Spleen (tissue), 7 donors: ENCODE data around the gene MFNG.

Source experiments
- POLR2AphosphoS5 ChIP-seq, 3 donors: sonication (generic); formaldehyde crosslinking; IDR thresholded peaks; one replicate each; pipeline ENCODE4 v1.5.1; 2017; ENCODE audit warnings: antibody characterized with exemption in 3 of 3
- TF ChIP-seq, protein P1 (sequence below), 11 experiments: fragments of 200-600 bp in 7 of 11; fragments of 450-650 bp in 4 of 11; sonication (generic) in 4 of 11; IDR thresholded peaks in 8 of 11; conservative IDR thresholded peaks in 3 of 11; 1 replicate in 7 of 11; 2 replicates in 4 of 11; pipeline versions ENCODE4 v1.4.0 to v1.8.0; 2016 to 2021; ENCODE audit warnings: antibody characterized with exemption in 11 of 11, inconsistent platforms in 4 of 11, mild to moderate bottlenecking in 1 of 11
- donor health status: DM: no; HTN: no; CAD: no; lungs with moderate emphysema.
- donor health status: DM: no; HTN: no; CAD: no.
- donor health status: DM: no; HTN: no; CAD: no.

DNA sequence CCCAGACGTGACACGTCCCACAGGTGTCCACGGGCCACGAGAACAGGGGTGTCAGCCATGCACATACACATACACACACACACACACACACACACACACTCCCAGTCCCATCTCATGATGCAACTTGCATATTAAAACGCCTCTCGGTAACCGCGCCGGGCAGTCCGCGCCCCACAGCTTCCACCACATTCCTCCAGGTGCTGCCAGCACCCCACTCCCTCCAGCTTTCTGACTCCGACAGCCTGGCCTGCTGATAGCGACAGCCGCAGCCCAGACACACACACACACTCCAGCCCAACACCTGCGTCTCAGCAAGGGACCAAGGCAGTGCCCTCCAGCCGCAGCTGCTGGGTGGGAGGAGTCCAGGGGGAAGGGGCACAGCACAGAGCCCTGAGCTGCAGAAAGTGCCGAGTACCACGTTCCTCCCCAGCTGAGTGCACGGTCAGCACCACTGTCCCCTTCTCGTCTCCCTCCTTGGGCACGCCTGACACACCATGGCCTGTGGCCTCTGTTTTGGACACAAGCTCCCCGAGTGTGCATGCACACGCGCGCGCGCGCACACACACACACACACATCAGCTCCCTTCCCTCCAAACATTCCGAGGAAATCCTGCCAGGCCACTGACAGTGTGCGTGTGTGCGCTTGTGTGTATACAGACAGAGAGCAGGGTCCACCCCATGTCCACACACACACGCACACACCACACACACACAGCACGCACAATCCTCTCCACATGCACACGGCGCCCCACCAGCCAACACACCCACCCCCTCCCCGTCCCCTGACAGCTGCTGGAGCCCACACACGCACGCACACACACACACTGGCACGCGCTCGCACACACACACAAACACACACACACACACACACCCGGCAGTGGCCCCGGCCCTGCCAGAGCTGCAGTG lies 60.1 kb downstream of the MFNG start:
- no peak for TF ChIP-seq POLR2AphosphoS5 (IDR thresholded peaks at IDR 0.05)
- TF ChIP-seq, protein P1, sequence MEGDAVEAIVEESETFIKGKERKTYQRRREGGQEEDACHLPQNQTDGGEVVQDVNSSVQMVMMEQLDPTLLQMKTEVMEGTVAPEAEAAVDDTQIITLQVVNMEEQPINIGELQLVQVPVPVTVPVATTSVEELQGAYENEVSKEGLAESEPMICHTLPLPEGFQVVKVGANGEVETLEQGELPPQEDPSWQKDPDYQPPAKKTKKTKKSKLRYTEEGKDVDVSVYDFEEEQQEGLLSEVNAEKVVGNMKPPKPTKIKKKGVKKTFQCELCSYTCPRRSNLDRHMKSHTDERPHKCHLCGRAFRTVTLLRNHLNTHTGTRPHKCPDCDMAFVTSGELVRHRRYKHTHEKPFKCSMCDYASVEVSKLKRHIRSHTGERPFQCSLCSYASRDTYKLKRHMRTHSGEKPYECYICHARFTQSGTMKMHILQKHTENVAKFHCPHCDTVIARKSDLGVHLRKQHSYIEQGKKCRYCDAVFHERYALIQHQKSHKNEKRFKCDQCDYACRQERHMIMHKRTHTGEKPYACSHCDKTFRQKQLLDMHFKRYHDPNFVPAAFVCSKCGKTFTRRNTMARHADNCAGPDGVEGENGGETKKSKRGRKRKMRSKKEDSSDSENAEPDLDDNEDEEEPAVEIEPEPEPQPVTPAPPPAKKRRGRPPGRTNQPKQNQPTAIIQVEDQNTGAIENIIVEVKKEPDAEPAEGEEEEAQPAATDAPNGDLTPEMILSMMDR (IDR thresholded peaks at IDR 0.05 in 8 of 11, conservative IDR thresholded peaks at IDR 0.05 in 3 of 11) = no peak
